ENCODE data around the gene PPT2.

PPT2 gene

GRCh38 chr6:32146687-32147086, 7.3 kb upstream of the PPT2 start:
- Histone ChIP-seq H3K27ac (replicated peaks; ENCODE audit: low read length) (no peak overlapping the region), H3K36me3 (replicated peaks in 1 of 2; ENCODE audit: control insufficient read depth in 2 of 2, insufficient read depth in 2 of 2, low read length in 2 of 2) (no peaks in the 10 kb centered on the region), H3K9me3 (replicated peaks in 1 of 2; ENCODE audit: control insufficient read depth in 2 of 2, insufficient read depth in 1 of 2, low read depth in 1 of 2, low read length in 2 of 2) (no peaks in the 10 kb centered on the region), H2BK120ac (ENCODE audit: low read depth, low read length) (no peak overlapping the region), H2AK5ac (ENCODE audit: low read depth, low read length) (no peak overlapping the region), H2AFZ (ENCODE audit: low read length) (peak overlapping the region; percentile 56), H4K91ac (ENCODE audit: low read depth, low read length, poor library complexity) (no peak overlapping the region), H3K14ac (ENCODE audit: low read length) (no peak overlapping the region), H4K8ac (ENCODE audit: low read depth, low read length) (no peak overlapping the region), H3K4me2 (ENCODE audit: insufficient read depth, low read length, poor library complexity, severe bottlenecking) (no peak overlapping the region), H2BK15ac (ENCODE audit: low read length) (no peak overlapping the region), H3K23ac (ENCODE audit: low read depth, low read length, poor library complexity) (no peak overlapping the region), H3K27me3 (ENCODE audit: control insufficient read depth in 3 of 3, insufficient read depth in 3 of 3, low read depth in 1 of 3, low read length in 3 of 3) (peaks cover 0 to 26% (median 7%) of the 10 kb centered on the region in 3 experiments), H2BK5ac (ENCODE audit: low read length) (no peak overlapping the region), H3K79me1 (ENCODE audit: low read depth, low read length) (no peaks in the 10 kb centered on the region), H3K4me1 (ENCODE audit: control insufficient read depth in 2 of 2, insufficient read depth in 1 of 2, low read depth in 1 of 2, low read length in 2 of 2) (peaks cover 8 to 10% of the 10 kb centered on the region in 2 donors), H3K4ac (ENCODE audit: low read length) (no peak overlapping the region), H2BK12ac (ENCODE audit: low read length) (no peak overlapping the region), H3K18ac (ENCODE audit: low read length) (no peak overlapping the region), H3K9ac (ENCODE audit: low read depth, low read length, poor library complexity) (no peak overlapping the region), H3K4me3 (ENCODE audit: low read length in 2 of 2) (no peak overlapping the region)
- no peak for DNase-seq (ENCODE audit: low spot score)
- no CpG with 5 or more reads among the region's 4 CpGs for WGBS, 2 donors (ENCODE audit: extremely low coverage in 2 of 2, insufficient read length in 2 of 2, insufficient replicate concordance in 1 of 2)

GRCh38 chr6:32147401-32148132, 6.4 kb upstream of the PPT2 start:
- Histone ChIP-seq H2BK5ac (ENCODE audit: low read length) (no peak overlapping the region), H3K27me3 (ENCODE audit: control insufficient read depth in 3 of 3, insufficient read depth in 3 of 3, low read depth in 1 of 3, low read length in 3 of 3) (peaks cover 0 to 33% (median 0%) of the 10 kb centered on the region in 3 experiments), H2AK5ac (ENCODE audit: low read depth, low read length) (no peak overlapping the region), H3K27ac (replicated peaks; ENCODE audit: low read length) (no peak overlapping the region), H2BK12ac (ENCODE audit: low read length) (no peak overlapping the region), H3K4ac (ENCODE audit: low read length) (no peak overlapping the region), H3K23ac (ENCODE audit: low read depth, low read length, poor library complexity) (no peak overlapping the region), H3K18ac (ENCODE audit: low read length) (no peak overlapping the region), H3K4me3 (ENCODE audit: low read length in 2 of 2) (no peak overlapping the region), H2BK120ac (ENCODE audit: low read depth, low read length) (no peak overlapping the region), H3K9me3 (replicated peaks in 1 of 2; ENCODE audit: control insufficient read depth in 2 of 2, insufficient read depth in 1 of 2, low read depth in 1 of 2, low read length in 2 of 2) (no peaks in the 10 kb centered on the region), H3K14ac (ENCODE audit: low read length) (no peak overlapping the region), H3K4me1 (ENCODE audit: control insufficient read depth in 2 of 2, insufficient read depth in 1 of 2, low read depth in 1 of 2, low read length in 2 of 2) (peaks cover 15 to 16% of the 10 kb centered on the region in 2 donors), H4K8ac (ENCODE audit: low read depth, low read length) (no peak overlapping the region), H2BK15ac (ENCODE audit: low read length) (no peak overlapping the region), H3K9ac (ENCODE audit: low read depth, low read length, poor library complexity) (no peak overlapping the region), H2AFZ (ENCODE audit: low read length) (no peak overlapping the region), H3K4me2 (ENCODE audit: insufficient read depth, low read length, poor library complexity, severe bottlenecking) (no peak overlapping the region), H3K79me1 (ENCODE audit: low read depth, low read length) (no peaks in the 10 kb centered on the region), H3K36me3 (replicated peaks in 1 of 2; ENCODE audit: control insufficient read depth in 2 of 2, insufficient read depth in 2 of 2, low read length in 2 of 2) (no peaks in the 10 kb centered on the region), H4K91ac (ENCODE audit: low read depth, low read length, poor library complexity) (no peak overlapping the region)
- no CpG with 5 or more reads among the region's 4 CpGs for WGBS, 2 donors (ENCODE audit: extremely low coverage in 2 of 2, insufficient read length in 2 of 2, insufficient replicate concordance in 1 of 2)
- no peak for DNase-seq (ENCODE audit: low spot score)

GRCh38 chr6:32148289-32149091, 5.5 kb upstream of the PPT2 start:
- H2AFZ ChIP-seq (ENCODE audit: low read length), result no peak overlapping the region
- no peak for DNase-seq (ENCODE audit: low spot score)
- H3K4me1 ChIP-seq (ENCODE audit: control insufficient read depth in 2 of 2, insufficient read depth in 1 of 2, low read depth in 1 of 2, low read length in 2 of 2), result peaks cover 16 to 21% of the 10 kb centered on the region in 2 donors
- H3K27me3 ChIP-seq (ENCODE audit: control insufficient read depth in 3 of 3, insufficient read depth in 3 of 3, low read depth in 1 of 3, low read length in 3 of 3), result peaks cover 0 to 33% (median 0%) of the 10 kb centered on the region in 3 experiments
- H3K4me3 ChIP-seq (ENCODE audit: low read length in 2 of 2), result peak overlapping the region in 1 of 2 donors; percentile 8
- peak overlapping the region; percentile 13 for H2AK5ac ChIP-seq (ENCODE audit: low read depth, low read length)
- no peak overlapping the region for H2BK5ac ChIP-seq (ENCODE audit: low read length)
- H3K4me2 ChIP-seq (ENCODE audit: insufficient read depth, low read length, poor library complexity, severe bottlenecking), result peak overlapping the region; percentile 21
- no peak overlapping the region for H4K8ac ChIP-seq (ENCODE audit: low read depth, low read length)
- H3K14ac ChIP-seq (ENCODE audit: low read length), result no peak overlapping the region
- H3K27ac ChIP-seq (replicated peaks; ENCODE audit: low read length), result no peak overlapping the region
- no peak overlapping the region for H3K4ac ChIP-seq (ENCODE audit: low read length)
- H4K91ac ChIP-seq (ENCODE audit: low read depth, low read length, poor library complexity), result no peak overlapping the region
- H3K18ac ChIP-seq (ENCODE audit: low read length), result no peak overlapping the region
- H2BK12ac ChIP-seq (ENCODE audit: low read length), result no peak overlapping the region
- no peak overlapping the region for H3K23ac ChIP-seq (ENCODE audit: low read depth, low read length, poor library complexity)
- no CpG with 5 or more reads among the region's 39 CpGs for WGBS, 2 donors (ENCODE audit: extremely low coverage in 2 of 2, insufficient read length in 2 of 2, insufficient replicate concordance in 1 of 2)
- H3K36me3 ChIP-seq (replicated peaks in 1 of 2; ENCODE audit: control insufficient read depth in 2 of 2, insufficient read depth in 2 of 2, low read length in 2 of 2), result no peaks in the 10 kb centered on the region
- no peaks in the 10 kb centered on the region for H3K9me3 ChIP-seq (replicated peaks in 1 of 2; ENCODE audit: control insufficient read depth in 2 of 2, insufficient read depth in 1 of 2, low read depth in 1 of 2, low read length in 2 of 2)
- no peak overlapping the region for H2BK120ac ChIP-seq (ENCODE audit: low read depth, low read length)
- no peaks in the 10 kb centered on the region for H3K79me1 ChIP-seq (ENCODE audit: low read depth, low read length)
- H3K9ac ChIP-seq (ENCODE audit: low read depth, low read length, poor library complexity), result no peak overlapping the region
- no peak overlapping the region for H2BK15ac ChIP-seq (ENCODE audit: low read length)
